ENCODE measurements around the gene MLF2. TPM values are rescaled to one million over a fixed set of nuclear protein-coding genes. Genes with fewer than 3 reads are reported as not detected.
"Not testable (repeated sequence)": the region's sequence is repeated elsewhere in the genome, so short reads cannot be mapped to it uniquely, and the experiment has no call there.

MLF2 gene
- total RNA-seq, 1 experiment from 2014 or later: 244 TPM

- peaks cover 0 to 7% of the 10 kb centered on the region in 2 experiments; a peak in 3 of 4 replicates for H3K4me1 Mint-ChIP-seq
- no CpG with 5 or more reads among the region's 3 CpGs for WGBS (ENCODE audit: extremely low coverage, insufficient read length, low lambda C conversion rate)
- DNase-seq: no peak
These were observed 10.1 kb downstream of the MLF2 start for GRCh38 chr12:6742834-6743233.

GRCh38 chr12:6742080-6742479, 10.9 kb downstream of the MLF2 start:
- H4K91ac ChIP-seq (ENCODE audit: insufficient read length, low read depth, low read length); H3K27me3 ChIP-seq (ENCODE audit: insufficient read depth, low read length); H3K56ac ChIP-seq (ENCODE audit: insufficient read length, low read depth, low read length); H2AK5ac ChIP-seq (ENCODE audit: insufficient read length, low read length); H3T11ph ChIP-seq (ENCODE audit: low read length); H3K4me3 Mint-ChIP-seq; H4K5ac ChIP-seq (ENCODE audit: insufficient read length, low read depth, low read length); H2BK15ac ChIP-seq (ENCODE audit: low read depth, low read length); H3K27me3 Mint-ChIP-seq (ENCODE audit: low read depth); H2AFZ ChIP-seq (ENCODE audit: low read length); H4K8ac ChIP-seq (replicated peaks; ENCODE audit: insufficient read length, low read depth, low read length); H3K79me2 ChIP-seq (ENCODE audit: insufficient read depth, low read length); H3K4me1 ChIP-seq (ENCODE audit: insufficient read depth, low read length); H3K4me2 ChIP-seq (ENCODE audit: insufficient read depth, insufficient read length, low read length); H2BK20ac ChIP-seq (ENCODE audit: low read depth, low read length, poor library complexity, severe bottlenecking); H3K9ac ChIP-seq (ENCODE audit: extremely low read depth, insufficient read length, low read length); H3K4ac ChIP-seq (ENCODE audit: low read depth, low read length); H3K4me1 Mint-ChIP-seq; H3K23me2 ChIP-seq (ENCODE audit: insufficient read length, low read depth, low read length, poor library complexity, severe bottlenecking); H3K9me3 ChIP-seq (ENCODE audit: control insufficient read depth, low read depth, low read length); H2BK5ac ChIP-seq (ENCODE audit: insufficient read length, low read length); H3K14ac ChIP-seq (ENCODE audit: insufficient read depth, low read length); H3K9me3 Mint-ChIP-seq; H3K79me1 ChIP-seq (ENCODE audit: insufficient read depth, low read depth, low read length, poor library complexity, severe bottlenecking); H2BK120ac ChIP-seq (ENCODE audit: low read depth, low read length, poor library complexity, severe bottlenecking); H3K18ac ChIP-seq (ENCODE audit: insufficient read length, low read depth, low read length); H3K23ac ChIP-seq (ENCODE audit: insufficient read length, low read depth, low read length); DNase-seq; H4K20me1 ChIP-seq (ENCODE audit: control insufficient read depth, insufficient read depth, insufficient read length); H2BK12ac ChIP-seq (ENCODE audit: insufficient read length, low read depth, low read length); H3K27ac ChIP-seq (ENCODE audit: insufficient read length, low read depth, low read length): not testable (repeated sequence)
- peaks cover 3 to 18% (median 17%) of the 10 kb centered on the region in 3 experiments; a peak in 6 of 7 replicates for H3K36me3 Mint-ChIP-seq (ENCODE audit: insufficient read depth in 1 of 3, low read depth in 3 of 3)
- WGBS (ENCODE audit: extremely low coverage, insufficient read length, low lambda C conversion rate): no CpG with 5 or more reads among the region's 12 CpGs
- peak overlapping the region in 1 of 3 experiments; percentile 17; a peak in 2 of 7 replicates for H3K27ac Mint-ChIP-seq

More at GRCh38 chr12:6742834-6743233, 10.1 kb downstream of the MLF2 start:
- Histone ChIP-seq H2AK5ac (ENCODE audit: insufficient read length, low read length) (no peak overlapping the region), H3K23ac (ENCODE audit: insufficient read length, low read depth, low read length) (no peak overlapping the region), H3K4me1 (ENCODE audit: insufficient read depth, low read length) (no peaks in the 10 kb centered on the region), H4K8ac (replicated peaks; ENCODE audit: insufficient read length, low read depth, low read length) (no peak overlapping the region), H3K18ac (ENCODE audit: insufficient read length, low read depth, low read length) (no peak overlapping the region), H4K91ac (ENCODE audit: insufficient read length, low read depth, low read length) (no peak overlapping the region), H2BK120ac (ENCODE audit: low read depth, low read length, poor library complexity, severe bottlenecking) (no peak overlapping the region), H3K27ac (ENCODE audit: insufficient read length, low read depth, low read length) (no peak overlapping the region), H2AFZ (ENCODE audit: low read length) (no peak overlapping the region), H3K27me3 (ENCODE audit: insufficient read depth, low read length) (no peaks in the 10 kb centered on the region), H3K14ac (ENCODE audit: insufficient read depth, low read length) (no peak overlapping the region), H4K5ac (ENCODE audit: insufficient read length, low read depth, low read length) (no peak overlapping the region), H3K4me2 (ENCODE audit: insufficient read depth, insufficient read length, low read length) (no peak overlapping the region), H3K79me2 (ENCODE audit: insufficient read depth, low read length) (no peaks in the 10 kb centered on the region), H3K4ac (ENCODE audit: low read depth, low read length) (no peak overlapping the region), H3T11ph (ENCODE audit: low read length) (no peak overlapping the region), H2BK20ac (ENCODE audit: low read depth, low read length, poor library complexity, severe bottlenecking) (no peak overlapping the region), H3K56ac (ENCODE audit: insufficient read length, low read depth, low read length) (no peak overlapping the region), H3K9me3 (ENCODE audit: control insufficient read depth, low read depth, low read length) (no peaks in the 10 kb centered on the region), H4K20me1 (ENCODE audit: control insufficient read depth, insufficient read depth, insufficient read length) (no peaks in the 10 kb centered on the region), H3K23me2 (ENCODE audit: insufficient read length, low read depth, low read length, poor library complexity, severe bottlenecking) (no peaks in the 10 kb centered on the region), H2BK15ac (ENCODE audit: low read depth, low read length) (no peak overlapping the region), H3K9ac (ENCODE audit: extremely low read depth, insufficient read length, low read length) (no peak overlapping the region), H2BK5ac (ENCODE audit: insufficient read length, low read length) (no peak overlapping the region), H3K79me1 (ENCODE audit: insufficient read depth, low read depth, low read length, poor library complexity, severe bottlenecking) (no peaks in the 10 kb centered on the region), H2BK12ac (ENCODE audit: insufficient read length, low read depth, low read length) (no peak overlapping the region)
- Mint-ChIP-seq H3K9me3 (no peaks in the 10 kb centered on the region), H3K4me3 (no peak overlapping the region), H3K27ac (no peak overlapping the region), H3K36me3 (ENCODE audit: insufficient read depth in 1 of 3, low read depth in 3 of 3) (peaks cover 9 to 26% (median 25%) of the 10 kb centered on the region in 3 experiments; a peak in 6 of 7 replicates), H3K27me3 (ENCODE audit: low read depth) (no peaks in the 10 kb centered on the region)
- TF ChIP-seq CTCF (conservative IDR thresholded peaks at IDR 0.05): no peak

All from H9 (cell line).